Measurements from ENCODE around the gene PADI3. TPM values are rescaled to one million over a fixed set of nuclear protein-coding genes. Genes with fewer than 3 reads are reported as not detected.

Gene PADI3
- polyA plus RNA-seq, 1 of the 3 experiments (the other 2 are of a cell fraction) = 0.30 TPM

DNA sequence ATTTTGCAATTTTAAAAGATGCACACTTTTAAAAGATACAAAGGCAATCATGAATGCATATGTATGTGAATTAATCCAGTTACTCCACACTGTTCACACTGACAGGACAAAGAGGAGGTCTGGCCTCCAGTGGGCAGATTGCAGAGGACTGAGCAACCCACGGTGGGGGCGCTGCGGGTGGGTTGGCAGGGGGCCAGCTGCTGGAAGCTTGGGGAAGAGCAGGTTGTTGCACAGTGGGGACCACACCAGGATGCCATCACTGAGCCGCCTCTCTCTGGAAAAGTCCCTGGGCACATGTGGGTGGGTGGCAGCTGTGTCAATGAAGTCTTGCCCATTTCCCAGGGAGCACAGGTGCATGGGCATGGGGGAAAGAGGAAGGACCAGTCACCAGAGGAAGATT is 46.4 kb downstream of the PADI3 start:
- no peaks in the 10 kb centered on the region for H3F3A ChIP-seq (replicated peaks; ENCODE audit: insufficient read depth)
- H4K20me1 ChIP-seq (ENCODE audit: insufficient read depth) = no peaks in the 10 kb centered on the region
- no peak overlapping the region for H2AFZ ChIP-seq (ENCODE audit: low read depth)
- no peak overlapping the region for H3K27ac ChIP-seq (ENCODE audit: low read depth in 2 of 2, low read length in 1 of 2)
- H3K4me2 ChIP-seq = no peak overlapping the region
- H3K27me3 ChIP-seq (ENCODE audit: insufficient read depth) = no peaks in the 10 kb centered on the region; the same call in 1 of the 2 replicates
- H3K9me2 ChIP-seq = no peaks in the 10 kb centered on the region
- DNase-seq = no peak
- H3K4me1 ChIP-seq (ENCODE audit: control insufficient read depth in 1 of 2, insufficient read depth in 2 of 2, low read depth in 1 of 2, low read length in 1 of 2) = peaks cover 0 to 3% of the 10 kb centered on the region in 2 experiments; a peak in 1 of 4 replicates
- no peaks in the 10 kb centered on the region for H3K79me2 ChIP-seq (ENCODE audit: insufficient read depth)
- CTCF ChIA-PET = interaction anchor here (1.7 kb wide), 1 partner anchor 58 kb away, joined by 6 read pairs; no protein-coding TSS in a partner anchor
- H3K9me3 ChIP-seq = no peaks in the 10 kb centered on the region
- TF ChIP-seq, protein P1, sequence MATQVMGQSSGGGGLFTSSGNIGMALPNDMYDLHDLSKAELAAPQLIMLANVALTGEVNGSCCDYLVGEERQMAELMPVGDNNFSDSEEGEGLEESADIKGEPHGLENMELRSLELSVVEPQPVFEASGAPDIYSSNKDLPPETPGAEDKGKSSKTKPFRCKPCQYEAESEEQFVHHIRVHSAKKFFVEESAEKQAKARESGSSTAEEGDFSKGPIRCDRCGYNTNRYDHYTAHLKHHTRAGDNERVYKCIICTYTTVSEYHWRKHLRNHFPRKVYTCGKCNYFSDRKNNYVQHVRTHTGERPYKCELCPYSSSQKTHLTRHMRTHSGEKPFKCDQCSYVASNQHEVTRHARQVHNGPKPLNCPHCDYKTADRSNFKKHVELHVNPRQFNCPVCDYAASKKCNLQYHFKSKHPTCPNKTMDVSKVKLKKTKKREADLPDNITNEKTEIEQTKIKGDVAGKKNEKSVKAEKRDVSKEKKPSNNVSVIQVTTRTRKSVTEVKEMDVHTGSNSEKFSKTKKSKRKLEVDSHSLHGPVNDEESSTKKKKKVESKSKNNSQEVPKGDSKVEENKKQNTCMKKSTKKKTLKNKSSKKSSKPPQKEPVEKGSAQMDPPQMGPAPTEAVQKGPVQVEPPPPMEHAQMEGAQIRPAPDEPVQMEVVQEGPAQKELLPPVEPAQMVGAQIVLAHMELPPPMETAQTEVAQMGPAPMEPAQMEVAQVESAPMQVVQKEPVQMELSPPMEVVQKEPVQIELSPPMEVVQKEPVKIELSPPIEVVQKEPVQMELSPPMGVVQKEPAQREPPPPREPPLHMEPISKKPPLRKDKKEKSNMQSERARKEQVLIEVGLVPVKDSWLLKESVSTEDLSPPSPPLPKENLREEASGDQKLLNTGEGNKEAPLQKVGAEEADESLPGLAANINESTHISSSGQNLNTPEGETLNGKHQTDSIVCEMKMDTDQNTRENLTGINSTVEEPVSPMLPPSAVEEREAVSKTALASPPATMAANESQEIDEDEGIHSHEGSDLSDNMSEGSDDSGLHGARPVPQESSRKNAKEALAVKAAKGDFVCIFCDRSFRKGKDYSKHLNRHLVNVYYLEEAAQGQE (IDR thresholded peaks at IDR 0.05; ENCODE audit: low read depth, low read length) = no peak
- TF ChIP-seq EP300 (IDR thresholded peaks at IDR 0.05; ENCODE audit: borderline replicate concordance in 1 of 2, low read depth in 1 of 2, low read length in 1 of 2) (no peak), RFX5 (IDR thresholded peaks at IDR 0.05; ENCODE audit: low read length) (no peak), ELF1 (IDR thresholded peaks at IDR 0.05) (no peak), TCF12 (IDR thresholded peaks at IDR 0.05) (no peak), SIN3A (IDR thresholded peaks at IDR 0.05; ENCODE audit: borderline replicate concordance, low read depth, low read length) (no peak), YY1 (IDR thresholded peaks at IDR 0.05; ENCODE audit: low read depth) (no peak), RXRA (IDR thresholded peaks at IDR 0.05; ENCODE audit: borderline replicate concordance, low read depth) (no peak), GABPA (IDR thresholded peaks at IDR 0.05; ENCODE audit: low read depth) (no peak), FOSL2 (IDR thresholded peaks at IDR 0.05; ENCODE audit: borderline replicate concordance, low read depth) (no peak), JUND (IDR thresholded peaks at IDR 0.05) (no peak), NRF1 (IDR thresholded peaks at IDR 0.05; ENCODE audit: low read depth, low read length) (no peak), CTCF (IDR thresholded peaks at IDR 0.05) (no peak), TEAD4 (IDR thresholded peaks at IDR 0.05; ENCODE audit: borderline replicate concordance, insufficient read depth) (no peak), FOXM1 (IDR thresholded peaks at IDR 0.05; ENCODE audit: low read depth) (no peak), MEF2A (IDR thresholded peaks at IDR 0.05; ENCODE audit: borderline replicate concordance, low read depth) (no peak)
- TF ChIP-seq, protein P2, sequence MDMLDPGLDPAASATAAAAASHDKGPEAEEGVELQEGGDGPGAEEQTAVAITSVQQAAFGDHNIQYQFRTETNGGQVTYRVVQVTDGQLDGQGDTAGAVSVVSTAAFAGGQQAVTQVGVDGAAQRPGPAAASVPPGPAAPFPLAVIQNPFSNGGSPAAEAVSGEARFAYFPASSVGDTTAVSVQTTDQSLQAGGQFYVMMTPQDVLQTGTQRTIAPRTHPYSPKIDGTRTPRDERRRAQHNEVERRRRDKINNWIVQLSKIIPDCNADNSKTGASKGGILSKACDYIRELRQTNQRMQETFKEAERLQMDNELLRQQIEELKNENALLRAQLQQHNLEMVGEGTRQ (IDR thresholded peaks at IDR 0.05; ENCODE audit: borderline replicate concordance, low read depth, low read length) = no peak
- TF ChIP-seq, protein P3, sequence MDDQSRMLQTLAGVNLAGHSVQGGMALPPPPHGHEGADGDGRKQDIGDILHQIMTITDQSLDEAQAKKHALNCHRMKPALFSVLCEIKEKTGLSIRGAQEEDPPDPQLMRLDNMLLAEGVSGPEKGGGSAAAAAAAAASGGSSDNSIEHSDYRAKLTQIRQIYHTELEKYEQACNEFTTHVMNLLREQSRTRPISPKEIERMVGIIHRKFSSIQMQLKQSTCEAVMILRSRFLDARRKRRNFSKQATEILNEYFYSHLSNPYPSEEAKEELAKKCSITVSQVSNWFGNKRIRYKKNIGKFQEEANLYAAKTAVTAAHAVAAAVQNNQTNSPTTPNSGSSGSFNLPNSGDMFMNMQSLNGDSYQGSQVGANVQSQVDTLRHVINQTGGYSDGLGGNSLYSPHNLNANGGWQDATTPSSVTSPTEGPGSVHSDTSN (IDR thresholded peaks at IDR 0.05) = no peak
- TF ChIP-seq, protein P4, sequence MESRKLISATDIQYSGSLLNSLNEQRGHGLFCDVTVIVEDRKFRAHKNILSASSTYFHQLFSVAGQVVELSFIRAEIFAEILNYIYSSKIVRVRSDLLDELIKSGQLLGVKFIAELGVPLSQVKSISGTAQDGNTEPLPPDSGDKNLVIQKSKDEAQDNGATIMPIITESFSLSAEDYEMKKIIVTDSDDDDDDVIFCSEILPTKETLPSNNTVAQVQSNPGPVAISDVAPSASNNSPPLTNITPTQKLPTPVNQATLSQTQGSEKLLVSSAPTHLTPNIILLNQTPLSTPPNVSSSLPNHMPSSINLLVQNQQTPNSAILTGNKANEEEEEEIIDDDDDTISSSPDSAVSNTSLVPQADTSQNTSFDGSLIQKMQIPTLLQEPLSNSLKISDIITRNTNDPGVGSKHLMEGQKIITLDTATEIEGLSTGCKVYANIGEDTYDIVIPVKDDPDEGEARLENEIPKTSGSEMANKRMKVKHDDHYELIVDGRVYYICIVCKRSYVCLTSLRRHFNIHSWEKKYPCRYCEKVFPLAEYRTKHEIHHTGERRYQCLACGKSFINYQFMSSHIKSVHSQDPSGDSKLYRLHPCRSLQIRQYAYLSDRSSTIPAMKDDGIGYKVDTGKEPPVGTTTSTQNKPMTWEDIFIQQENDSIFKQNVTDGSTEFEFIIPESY (IDR thresholded peaks at IDR 0.05; ENCODE audit: borderline replicate concordance, low read depth) = no peak
- H3K4me3 ChIP-seq (ENCODE audit: low read depth in 2 of 2, low read length in 1 of 2) = no peak overlapping the region
- POLR2A ChIA-PET = no interaction called here
- no peaks in the 10 kb centered on the region for H3K36me3 ChIP-seq (replicated peaks in 1 of 2; ENCODE audit: control insufficient read depth in 1 of 2, insufficient read depth in 2 of 2, low read length in 1 of 2)
- H3K9ac ChIP-seq = no peak overlapping the region
- WGBS (ENCODE audit: low lambda C conversion rate) = 36% methylated on average over 2 of the region's 4 CpGs
